Activated T-cell treated with anti-CD3 and anti-CD28 coated beads for 24 hours (primary cell): Measurements from ENCODE around the gene PICK1.
A peak's percentile ranks its signal among the peaks of the same experiment; 100 is the strongest.

Experiments
- DNase-seq: peaks from one replicate; pipeline ENCODE4 v3.0.0-alpha.2; 2020; ENCODE audit warnings: low read depth

Gene PICK1

DNA sequence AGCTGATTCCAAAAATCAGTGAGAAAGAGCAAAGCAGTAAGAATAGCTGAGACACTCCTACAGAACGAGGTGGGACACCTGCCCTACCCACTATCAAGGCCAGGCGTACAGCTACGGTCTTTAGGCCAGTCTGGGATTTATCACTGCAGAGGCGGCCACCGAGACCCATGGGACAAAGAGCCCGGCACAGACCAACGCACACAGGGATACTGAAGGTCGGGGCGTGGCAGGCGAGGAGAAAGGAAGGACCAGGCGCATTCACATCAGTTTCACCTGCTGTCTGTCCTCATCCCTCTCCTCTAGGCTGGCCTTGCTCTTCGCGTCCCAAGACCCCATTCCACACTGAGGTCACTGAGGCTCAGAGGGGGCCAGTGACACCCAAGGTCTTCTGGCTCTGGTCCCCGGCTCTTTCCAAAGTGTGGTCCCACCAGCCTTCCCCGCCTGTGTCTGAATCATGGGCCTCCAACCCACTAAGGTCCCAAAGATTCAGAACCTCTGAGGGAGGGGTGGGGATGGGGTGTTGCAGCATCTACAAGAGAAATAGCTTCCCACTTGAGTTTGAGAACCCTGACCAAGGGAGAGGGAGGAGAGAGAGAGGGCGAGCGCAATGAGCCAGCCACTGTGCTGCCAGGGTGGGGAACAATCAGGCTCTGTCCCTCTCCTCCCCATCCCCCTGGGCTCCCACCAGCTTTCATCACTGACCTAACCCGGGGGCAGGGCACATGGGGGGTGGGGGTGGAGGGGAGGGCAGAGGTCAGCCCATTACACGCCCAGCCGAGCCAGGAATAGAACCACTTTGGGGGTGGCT, 7.2 kb upstream of the PICK1 start:
- no peak for DNase-seq

DNA sequence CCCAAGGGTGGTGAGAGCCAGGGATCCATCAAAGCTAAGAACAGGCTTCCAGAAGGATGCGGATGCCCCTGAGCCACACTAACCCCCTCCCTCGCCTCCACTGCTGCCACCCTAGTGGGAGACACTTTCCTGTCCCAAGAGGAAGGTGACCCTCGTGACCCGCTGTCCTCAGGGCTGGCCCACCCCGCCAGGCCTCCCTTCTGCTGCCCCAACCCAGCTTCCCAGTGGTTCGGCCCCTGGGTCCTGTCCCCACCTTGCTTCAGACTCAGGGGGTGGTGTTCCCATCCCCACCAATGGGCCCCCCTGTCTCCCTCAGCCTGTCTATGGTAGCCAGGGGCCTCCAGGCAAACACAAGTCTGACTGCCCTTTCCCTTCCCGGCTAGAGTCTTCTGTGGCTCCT, 6.5 kb upstream of the PICK1 start:
- DNase-seq, result no peak

DNA sequence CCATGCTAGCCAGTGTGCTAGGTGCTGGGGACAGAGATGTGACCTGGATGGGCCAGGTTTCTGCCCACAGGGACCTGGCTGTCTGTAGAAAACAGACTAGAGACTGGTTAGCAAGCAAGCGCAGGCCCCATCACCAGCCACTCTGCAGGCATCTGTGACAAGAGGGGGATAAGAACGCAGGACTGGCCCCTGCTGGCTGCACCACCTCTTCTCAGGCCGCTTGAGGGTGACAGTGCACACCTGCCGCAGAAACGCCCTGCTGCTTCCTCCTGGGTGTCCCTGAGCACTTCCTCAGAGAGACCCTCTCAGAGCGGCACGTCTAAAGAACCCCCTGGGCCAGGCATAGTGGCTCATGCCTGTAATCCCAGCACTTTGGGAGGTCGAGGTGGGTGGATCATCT, 5.9 kb upstream of the PICK1 start:
- DNase-seq, result no peak

DNA sequence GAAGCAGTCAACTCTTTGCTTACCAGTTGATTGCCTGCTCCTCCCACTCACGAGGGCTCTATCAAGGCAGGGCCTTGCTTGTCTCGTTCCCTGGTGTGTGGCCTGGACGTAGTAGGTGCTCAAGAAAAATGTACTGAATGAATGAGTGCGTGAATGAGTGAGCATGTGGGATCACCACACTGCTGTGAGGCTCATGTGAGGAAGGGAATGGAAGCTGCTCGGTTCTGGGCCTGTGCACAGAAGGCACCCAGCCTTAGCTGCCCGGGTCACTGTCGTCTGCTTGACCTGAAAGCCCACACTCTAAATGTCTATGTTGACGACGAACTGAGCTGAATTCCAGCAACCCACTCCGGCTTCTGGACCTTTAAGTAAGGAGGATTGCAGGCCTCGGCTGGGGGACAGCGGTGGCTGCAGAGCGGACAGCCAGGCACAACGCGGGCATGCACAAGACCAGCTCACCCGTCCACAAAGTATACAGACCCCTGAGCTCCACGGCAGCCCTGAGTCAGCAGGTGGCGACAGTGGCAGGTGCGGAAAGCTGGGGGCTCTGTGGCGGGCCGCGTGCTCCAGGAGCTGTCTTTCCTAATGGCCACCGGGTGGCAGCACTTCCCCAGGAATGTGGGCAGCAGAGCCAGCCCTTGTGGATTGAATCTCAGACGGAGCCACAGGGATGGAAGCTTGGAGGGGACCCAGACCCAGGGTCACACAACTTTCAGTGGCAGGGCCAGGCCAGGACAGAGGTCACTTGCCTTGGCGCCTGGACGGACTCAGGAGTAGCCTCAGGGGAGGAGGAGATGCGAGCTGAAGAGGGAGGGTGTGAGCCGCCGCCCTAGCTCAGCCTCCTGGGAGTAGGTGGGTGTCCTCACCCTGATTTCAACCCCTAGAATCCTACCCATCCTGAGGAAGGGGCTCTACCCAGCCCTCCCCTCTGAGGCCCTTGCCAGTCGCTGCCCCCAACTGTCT, 5.0 kb upstream of the PICK1 start:
- peak; percentile 65 for DNase-seq

DNA sequence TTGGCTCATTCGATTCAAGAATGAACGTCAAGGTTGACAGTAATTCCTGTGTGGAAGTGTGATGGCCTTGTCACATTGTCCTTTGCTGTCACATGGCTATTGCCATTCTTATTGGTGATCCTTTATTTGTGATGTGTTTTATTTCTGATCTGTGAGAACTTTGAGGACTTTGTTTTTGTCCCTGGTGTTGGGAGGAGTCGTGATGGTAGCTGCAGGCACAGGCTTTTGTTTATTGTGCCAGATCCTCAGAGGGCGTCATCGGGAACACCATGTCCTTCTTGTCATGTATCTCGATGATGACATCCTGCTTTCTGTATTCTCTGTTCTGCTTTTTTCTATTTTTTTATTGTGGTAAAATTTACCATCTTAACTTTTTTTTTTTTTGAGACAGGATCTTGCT, 5.6 kb downstream of the PICK1 start:
- DNase-seq, result no peak

DNA sequence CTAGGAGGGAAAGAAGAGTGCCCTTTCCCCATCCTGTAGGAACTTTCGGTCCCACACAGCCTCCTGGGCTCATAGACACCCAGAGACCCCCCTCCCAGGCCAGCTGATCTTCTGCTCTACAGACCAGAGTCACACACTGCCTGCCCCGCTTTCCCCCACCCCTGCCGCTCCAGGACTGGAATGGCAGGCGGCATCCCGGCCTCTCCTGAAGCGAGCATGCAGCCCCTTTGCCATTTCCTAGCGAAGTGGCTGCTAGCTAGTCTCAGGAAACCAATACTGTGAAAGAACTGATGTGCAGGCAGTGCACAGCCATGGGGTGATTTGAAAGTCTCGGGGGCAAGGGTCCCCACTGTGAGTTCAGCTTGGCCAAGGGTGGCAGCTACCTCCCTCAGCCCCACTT, 8.3 kb downstream of the PICK1 start:
- no peak for DNase-seq

DNA sequence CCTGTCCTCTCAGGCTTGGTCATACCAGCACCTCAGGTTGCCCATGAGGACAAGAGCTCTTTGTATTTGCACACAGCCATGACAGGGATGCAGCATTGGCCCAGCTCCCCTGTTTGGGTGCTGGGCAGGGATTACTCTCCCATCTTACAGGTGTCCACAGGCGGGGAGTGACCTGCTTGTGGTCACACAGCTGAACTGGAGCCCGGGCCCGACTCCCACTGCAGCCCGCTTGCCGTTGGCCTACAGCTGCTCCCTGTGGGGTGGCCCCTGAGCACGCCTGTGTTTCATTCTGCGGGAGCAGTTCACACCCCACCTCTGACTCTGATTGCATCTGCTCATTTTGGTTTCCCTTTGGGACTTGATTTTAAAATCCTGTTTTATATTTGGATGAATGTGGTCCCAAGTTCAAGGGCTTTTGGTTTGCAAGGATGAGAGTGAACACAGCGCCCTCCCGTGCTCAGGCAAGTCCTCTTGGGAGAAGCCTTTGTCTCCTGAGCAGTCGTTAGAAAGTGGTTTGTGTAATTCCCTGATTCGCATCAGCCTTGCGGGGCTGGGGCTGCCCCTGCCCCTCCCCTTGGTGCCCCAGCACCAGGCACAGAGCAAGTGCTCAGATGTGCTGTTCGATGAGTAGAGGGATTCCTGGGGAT, 9.3 kb downstream of the PICK1 start:
- DNase-seq, result no peak

DNA sequence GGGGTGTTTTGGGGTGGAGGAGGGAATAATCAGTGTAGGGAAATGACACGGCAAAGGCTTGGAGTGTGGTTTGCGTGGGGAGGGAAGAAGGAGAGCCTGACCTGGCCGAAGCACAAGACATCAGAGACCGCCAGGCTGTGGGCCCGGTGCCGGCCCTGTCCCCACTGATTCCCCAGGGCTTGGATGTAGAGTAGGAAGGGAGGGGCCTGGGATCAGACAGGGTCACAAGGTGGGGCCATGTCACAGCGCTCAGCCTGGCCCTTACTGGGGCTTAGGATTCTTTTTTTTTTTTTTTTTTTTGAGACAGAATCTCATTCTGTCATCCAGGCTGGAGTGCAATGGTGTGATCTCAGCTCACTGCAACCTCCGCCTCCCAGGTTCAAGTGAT, 9.8 kb downstream of the PICK1 start:
- no peak for DNase-seq

DNA sequence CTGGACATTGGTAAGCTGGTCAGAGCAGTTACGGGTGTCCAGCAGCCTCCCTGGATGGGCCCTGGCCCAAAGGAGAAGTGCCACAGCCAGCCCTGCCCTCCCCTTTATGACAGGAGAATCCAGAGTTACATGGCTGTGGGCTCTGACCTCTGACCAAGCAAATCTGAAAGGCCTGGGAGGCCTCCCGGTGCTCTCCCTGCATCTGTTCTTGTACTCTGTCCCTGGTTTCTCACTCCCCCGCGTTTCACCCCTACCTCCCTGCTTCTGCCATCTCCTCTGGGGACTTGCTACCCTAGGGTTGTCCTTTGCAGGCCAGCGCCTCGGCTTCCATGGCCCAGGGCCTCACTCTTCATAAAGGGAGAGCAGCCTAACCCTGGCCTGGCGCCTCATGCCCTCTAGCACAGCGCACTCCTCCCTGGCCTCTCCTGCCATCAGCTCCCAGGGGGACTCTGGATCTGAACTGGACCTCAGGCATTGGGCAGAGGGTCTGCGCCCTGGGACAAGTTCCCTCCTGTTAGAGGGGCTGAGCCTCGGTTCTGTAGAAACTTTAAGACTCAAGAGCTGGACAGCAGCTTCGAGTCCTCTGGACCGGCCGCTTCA, 10.7 kb downstream of the PICK1 start:
- DNase-seq, result no peak

DNA sequence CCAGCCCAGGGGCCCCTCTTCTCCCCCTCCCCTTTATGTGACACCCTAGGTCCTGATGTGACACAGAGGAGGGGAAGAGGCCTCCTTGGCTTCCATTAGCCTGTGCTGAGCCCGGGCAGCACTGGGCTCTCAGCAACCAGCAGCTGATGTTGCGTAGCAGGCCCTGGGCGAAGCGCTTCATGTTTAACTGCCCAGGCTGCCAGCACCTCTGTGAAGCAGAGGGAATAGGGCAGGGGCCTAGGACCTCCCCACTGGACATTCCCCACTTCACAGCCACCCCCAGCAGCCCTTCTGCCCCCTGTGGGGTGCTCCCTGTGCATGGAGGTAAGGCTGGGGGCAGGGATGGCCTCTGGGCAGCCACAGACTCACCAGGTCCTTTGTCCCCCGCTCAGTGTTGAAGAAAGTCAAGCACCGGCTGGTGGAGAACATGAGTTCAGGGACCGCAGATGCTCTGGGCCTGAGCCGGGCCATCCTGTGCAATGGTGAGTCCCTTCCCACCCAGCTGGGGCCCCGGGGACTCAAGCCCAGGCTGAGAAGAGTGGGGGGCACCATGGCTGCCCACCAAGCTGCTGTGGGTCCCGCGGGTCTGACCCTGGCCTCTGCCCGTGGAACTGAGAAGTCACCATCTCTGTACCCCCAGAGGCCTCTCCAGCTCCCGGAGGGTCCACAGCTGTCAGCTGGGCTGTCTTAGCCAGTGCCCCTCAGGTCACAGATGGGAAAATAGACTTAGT, 11.6 kb downstream of the PICK1 start:
- DNase-seq, result no peak

DNA sequence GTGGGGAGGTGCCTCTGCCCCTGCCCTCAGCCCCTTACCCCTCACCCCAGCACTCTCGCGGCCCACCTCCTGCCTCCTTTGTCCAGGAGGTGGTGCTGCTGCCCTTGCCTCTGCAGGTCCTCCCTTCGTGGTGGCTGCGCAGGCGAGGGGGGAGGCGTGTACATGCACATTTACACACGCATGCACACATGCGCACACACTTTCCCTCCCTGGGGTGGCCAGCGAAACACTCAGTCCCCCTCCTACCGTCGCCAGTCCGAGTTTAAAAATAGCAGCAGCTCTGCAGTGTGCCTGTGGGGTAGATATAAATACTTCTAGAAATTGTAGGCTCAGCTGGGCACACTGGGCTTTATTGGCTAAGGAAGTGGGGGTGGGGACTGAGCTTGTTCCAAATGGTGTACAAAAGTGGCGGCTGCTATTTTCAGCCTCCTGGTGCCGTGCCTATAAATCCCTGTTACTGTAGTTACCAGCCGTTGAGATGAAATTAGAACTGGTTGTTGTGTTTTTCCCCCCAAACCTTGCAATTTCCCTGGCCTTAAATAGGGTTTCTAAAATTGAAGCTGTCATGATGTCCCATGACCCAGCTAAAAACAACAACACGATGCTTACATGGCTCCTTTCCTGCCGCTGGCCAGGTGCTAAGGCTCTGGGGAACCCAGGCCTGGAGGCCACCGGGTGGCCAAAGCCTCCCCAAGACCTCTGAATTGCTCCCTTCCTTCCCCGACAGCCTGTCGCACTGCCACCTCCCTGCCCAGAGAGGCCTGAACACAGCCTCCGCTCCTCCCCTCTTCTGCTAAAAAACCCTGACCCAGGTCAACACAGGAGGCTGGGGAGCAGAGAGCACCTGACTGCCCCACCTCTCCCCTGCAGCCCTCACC, 12.4 kb downstream of the PICK1 start:
- DNase-seq, result no peak

DNA sequence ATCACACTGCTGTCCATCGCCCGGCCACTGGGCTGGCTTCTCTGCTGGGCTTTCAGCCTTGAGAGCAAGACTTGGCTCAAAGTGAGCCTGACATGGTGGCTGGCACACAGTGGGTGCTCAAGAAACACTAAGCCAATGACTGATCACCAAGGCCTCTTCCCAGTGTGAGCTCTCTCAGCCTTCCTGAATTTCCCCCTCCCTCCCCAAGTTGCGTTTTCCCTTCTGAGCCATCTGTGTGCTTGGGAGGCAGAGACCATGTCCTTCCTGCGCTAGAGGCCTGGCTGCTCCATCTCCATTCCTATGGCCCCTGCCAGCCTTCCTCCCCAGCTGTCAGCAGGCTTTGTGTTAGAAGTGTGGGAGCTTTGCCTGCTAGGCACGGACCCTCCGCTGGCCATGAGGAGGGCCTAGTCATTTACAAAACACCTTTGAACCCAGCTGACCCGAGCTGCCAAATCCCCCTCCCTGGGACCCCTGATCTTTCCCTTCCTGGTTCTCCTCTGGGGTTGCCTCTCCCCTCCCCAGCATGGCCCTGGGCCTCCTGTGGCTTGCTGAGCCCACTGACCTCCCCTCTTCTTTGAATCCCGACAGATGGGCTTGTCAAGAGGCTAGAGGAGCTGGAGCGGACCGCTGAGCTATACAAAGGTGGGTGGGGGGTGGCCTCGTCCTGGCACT, 13.2 kb downstream of the PICK1 start:
- DNase-seq, result no peak

DNA sequence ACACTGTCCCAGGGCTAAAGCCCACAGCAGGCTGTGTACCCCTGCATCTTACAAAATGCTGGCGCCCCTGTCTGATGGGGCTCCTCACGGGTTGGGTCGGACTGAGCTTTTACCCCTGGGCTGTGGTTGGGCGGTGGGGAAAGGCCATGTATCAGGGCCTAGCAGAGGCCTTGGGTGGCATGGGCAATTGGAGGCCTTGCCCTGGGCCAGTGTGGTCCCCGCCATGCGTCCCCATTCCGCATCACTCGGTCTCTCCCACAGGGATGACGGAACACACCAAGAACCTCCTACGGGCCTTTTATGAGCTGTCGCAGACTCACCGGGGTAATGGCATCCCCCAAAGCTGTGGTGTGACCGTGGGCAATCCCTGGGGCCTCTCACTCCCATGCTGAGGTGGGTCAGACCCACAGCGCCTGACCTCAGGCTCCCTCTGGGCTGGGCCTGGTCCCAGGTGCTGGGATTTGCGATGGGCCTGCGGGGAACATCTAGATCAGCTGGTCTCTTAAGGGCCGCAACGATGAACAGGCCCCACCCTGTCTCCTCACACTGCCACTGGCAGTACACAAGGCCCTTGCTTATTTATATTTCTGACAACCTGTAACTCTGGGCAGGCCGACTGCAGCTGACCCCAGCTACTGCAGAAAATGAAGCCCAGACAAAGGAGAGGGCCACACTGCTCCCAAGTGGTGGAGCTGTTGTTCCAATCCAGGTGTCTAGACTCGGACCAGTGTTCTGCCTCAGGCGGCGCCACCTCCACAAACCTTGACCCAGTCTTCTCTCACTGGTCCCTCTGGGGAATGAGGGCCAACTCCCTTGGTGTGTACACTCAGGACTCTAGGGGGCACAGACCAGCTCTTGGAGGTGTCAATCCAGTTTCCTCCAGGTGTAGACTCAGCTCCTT, 14.5 kb downstream of the PICK1 start:
- DNase-seq, result no peak

DNA sequence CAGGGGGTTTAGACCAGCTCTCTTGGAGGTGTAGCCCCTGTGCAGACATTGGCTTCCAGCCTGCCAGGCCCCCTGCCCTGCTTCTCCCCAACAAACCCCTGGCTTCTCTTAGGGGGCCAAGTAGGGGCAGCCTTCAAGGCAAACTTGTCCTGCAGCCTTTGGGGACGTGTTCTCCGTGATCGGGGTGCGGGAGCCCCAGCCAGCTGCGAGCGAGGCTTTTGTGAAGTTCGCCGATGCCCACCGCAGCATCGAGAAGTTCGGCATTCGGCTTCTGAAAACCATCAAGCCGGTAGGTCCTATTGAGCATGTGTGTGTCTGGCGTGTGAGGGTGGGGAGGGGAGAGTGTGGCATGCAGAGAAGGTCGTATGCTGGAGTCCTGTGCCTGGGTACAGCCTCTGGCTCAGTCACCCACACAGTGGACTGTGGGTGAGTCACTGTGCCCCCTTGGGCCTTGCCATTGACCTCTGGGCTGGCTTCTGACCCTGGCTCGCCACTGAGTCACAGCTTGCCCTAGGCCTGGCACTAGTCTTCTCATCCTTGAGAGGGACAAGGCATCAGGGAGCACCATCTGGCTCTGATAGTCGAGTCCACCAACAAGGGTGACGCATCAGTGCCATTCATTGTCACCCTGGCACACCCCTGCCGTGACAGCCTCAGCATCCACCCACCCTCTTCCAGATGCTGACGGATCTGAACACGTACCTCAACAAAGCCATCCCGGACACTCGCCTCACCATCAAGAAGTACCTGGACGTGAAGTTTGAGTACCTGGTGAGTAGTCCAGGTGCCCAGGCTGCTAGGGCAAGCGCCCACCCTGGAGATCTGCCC, 15.3 kb downstream of the PICK1 start:
- DNase-seq, result no peak

DNA sequence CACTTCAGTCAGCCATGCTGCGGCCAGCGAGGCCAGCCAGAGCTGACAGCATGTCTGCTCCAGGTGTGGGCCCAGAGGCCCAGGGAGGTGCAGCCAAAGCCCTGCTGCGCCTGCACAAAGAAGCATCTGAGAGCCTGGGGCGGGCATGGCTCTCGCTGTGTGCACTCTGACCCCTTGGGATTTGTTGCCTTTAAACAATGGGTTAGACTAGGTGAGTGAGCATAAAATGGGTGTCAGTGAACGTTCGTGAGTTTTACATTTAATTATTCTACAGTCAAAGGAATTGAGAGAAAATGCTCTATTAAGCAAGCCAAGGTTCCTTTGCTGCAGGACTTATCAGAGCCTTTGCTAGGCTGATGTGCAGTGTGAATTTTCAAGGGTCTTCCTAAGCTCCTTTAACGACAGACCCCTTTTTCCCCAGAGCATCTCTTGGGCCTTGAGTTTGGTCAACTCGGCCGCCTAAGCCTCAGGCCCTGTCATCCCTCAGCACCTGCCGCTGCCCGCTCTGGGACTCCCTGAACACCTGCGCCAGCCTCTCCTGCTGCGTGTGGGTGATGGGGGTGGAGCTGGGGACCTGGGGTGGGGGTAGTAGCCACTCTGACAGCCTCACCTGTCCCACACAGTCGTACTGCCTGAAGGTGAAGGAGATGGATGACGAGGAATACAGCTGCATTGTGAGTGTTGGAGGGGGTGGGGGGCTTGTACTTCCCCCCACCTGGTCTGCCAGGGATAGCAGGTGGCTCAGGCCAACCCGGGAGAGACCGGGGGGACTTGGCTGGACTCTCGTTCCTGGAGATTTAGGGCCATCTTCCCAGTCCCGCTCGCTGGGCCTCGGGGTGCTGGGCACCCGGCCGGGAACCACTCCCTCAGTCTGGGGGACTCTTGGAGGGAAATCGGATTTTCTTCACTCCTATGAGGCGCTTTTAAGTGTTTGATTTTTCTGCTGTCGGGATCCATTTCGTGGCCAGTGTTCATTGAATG, 16.2 kb downstream of the PICK1 start:
- DNase-seq, result no peak

DNA sequence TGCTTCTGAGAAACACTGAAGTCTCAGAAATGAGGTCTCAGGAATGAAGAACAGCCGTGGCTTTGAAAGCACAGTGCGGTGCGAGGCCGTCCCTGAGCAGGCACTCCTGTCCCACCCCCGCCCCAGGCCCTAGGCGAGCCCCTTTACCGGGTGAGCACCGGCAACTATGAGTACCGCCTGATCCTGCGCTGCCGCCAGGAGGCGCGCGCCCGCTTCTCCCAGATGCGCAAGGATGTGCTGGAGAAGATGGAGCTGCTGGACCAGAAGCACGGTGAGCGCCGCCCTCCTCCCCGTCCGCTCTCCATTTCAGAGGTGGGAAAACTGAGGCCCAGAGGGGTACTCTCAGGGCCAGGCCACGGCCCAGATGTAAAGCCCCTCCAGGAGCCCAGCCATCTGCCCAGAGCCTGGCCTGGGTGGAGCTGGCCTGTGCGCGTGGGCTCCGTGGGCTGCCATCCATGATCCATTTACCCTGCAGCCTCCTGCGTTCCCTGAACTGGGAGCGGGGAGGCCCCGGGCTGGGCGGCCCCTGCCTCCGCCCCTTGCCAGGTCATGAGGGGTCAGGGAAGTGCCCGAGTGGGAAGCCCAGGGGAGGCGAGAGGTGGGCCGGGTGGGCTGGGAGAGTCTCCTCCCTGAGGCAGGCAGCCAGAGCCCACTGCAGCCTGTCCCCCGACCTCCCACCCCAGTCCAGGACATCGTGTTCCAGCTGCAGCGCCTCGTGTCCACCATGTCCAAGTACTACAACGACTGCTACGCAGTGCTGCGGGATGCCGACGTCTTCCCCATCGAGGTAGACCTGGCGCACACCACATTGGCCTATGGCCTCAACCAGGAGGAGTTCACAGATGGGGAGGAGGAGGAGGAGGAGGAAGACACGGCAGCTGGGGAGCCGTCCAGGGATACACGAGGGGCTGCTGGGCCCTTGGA, 17.2 kb downstream of the PICK1 start:
- DNase-seq, result no peak
